ENCODE data around the gene BPIFB3. TPM values are rescaled to one million over a fixed set of nuclear protein-coding genes. Genes with fewer than 3 reads are reported as not detected.

BPIFB3 gene
- total RNA-seq, 1 donor from 2014 or later = not detected

- H3K4me3 Mint-ChIP-seq (ENCODE audit: unreplicated experiment) = no peak overlapping the region
- H3K36me3 Mint-ChIP-seq (ENCODE audit: low read depth) = no peaks in the 10 kb centered on the region
- TF ChIP-seq CTCF (IDR thresholded peaks at IDR 0.05) = no peak
- no peak overlapping the region for H3K27ac Mint-ChIP-seq (ENCODE audit: unreplicated experiment)
- H3K4me1 Mint-ChIP-seq (ENCODE audit: low read depth) = no peaks in the 10 kb centered on the region
- H3K27me3 Mint-ChIP-seq (ENCODE audit: low read depth) = peaks cover 41% of the 10 kb centered on the region
- peaks cover 4% of the 10 kb centered on the region for H3K9me3 Mint-ChIP-seq (ENCODE audit: low read depth)
- DNase-seq (ENCODE audit: low spot score) = no peak
These were observed 19.6 kb upstream of the BPIFB3 start for GRCh38 chr20:33034115-33034514.

- DNase-seq (ENCODE audit: low spot score) = no peak
- Mint-ChIP-seq H3K27me3 (ENCODE audit: low read depth) (peaks cover 48% of the 10 kb centered on the region), H3K9me3 (ENCODE audit: low read depth) (peaks cover 4% of the 10 kb centered on the region), H3K4me1 (ENCODE audit: low read depth) (no peaks in the 10 kb centered on the region), H3K36me3 (ENCODE audit: low read depth) (no peaks in the 10 kb centered on the region), H3K27ac (ENCODE audit: unreplicated experiment) (no peak overlapping the region), H3K4me3 (ENCODE audit: unreplicated experiment) (no peak overlapping the region)
- TF ChIP-seq CTCF (IDR thresholded peaks at IDR 0.05) = no peak
These were observed 18.7 kb upstream of the BPIFB3 start for GRCh38 chr20:33034901-33035492.

GRCh38 chr20:33037456-33037855 lies 16.2 kb upstream of the BPIFB3 start:
- TF ChIP-seq CTCF (IDR thresholded peaks at IDR 0.05) = no peak
- no peak overlapping the region for H3K4me3 Mint-ChIP-seq (ENCODE audit: unreplicated experiment)

GRCh38 chr20:33038243-33038642 lies 15.5 kb upstream of the BPIFB3 start:
- H3K27me3 Mint-ChIP-seq (ENCODE audit: low read depth) = peaks cover 33% of the 10 kb centered on the region
- no peaks in the 10 kb centered on the region for H3K36me3 Mint-ChIP-seq (ENCODE audit: low read depth)
- no peaks in the 10 kb centered on the region for H3K4me1 Mint-ChIP-seq (ENCODE audit: low read depth)
- H3K9me3 Mint-ChIP-seq (ENCODE audit: low read depth) = peaks cover 2% of the 10 kb centered on the region
- no peak for TF ChIP-seq CTCF (IDR thresholded peaks at IDR 0.05)
- no peak overlapping the region for H3K27ac Mint-ChIP-seq (ENCODE audit: unreplicated experiment)
- DNase-seq (ENCODE audit: low spot score) = no peak
- no peak overlapping the region for H3K4me3 Mint-ChIP-seq (ENCODE audit: unreplicated experiment)

More at GRCh38 chr20:33037456-33037855, 16.2 kb upstream of the BPIFB3 start:
- Mint-ChIP-seq H3K9me3 (ENCODE audit: low read depth) (peaks cover 4% of the 10 kb centered on the region), H3K4me1 (ENCODE audit: low read depth) (no peaks in the 10 kb centered on the region), H3K27me3 (ENCODE audit: low read depth) (peaks cover 41% of the 10 kb centered on the region), H3K27ac (ENCODE audit: unreplicated experiment) (no peak overlapping the region), H3K36me3 (ENCODE audit: low read depth) (no peaks in the 10 kb centered on the region)
- DNase-seq (ENCODE audit: low spot score) = no peak

- Mint-ChIP-seq H3K9me3 (ENCODE audit: low read depth) (peaks cover 17% of the 10 kb centered on the region), H3K4me1 (ENCODE audit: low read depth) (no peaks in the 10 kb centered on the region), H3K36me3 (ENCODE audit: low read depth) (peaks cover 6% of the 10 kb centered on the region), H3K27ac (ENCODE audit: unreplicated experiment) (no peak overlapping the region), H3K4me3 (ENCODE audit: unreplicated experiment) (no peak overlapping the region), H3K27me3 (ENCODE audit: low read depth) (peaks cover 30% of the 10 kb centered on the region)
- DNase-seq (ENCODE audit: low spot score) = no peak
- TF ChIP-seq CTCF (IDR thresholded peaks at IDR 0.05) = no peak
These were observed 11.3 kb upstream of the BPIFB3 start for GRCh38 chr20:33042430-33042829.

All from chondrocyte (in vitro differentiated cells).